ENCODE data around the gene NLRP1. TPM values are rescaled to one million over a fixed set of nuclear protein-coding genes. Genes with fewer than 3 reads are reported as not detected.

Gene NLRP1
- total and polyA plus RNA-seq, 2 donors (not counting 3 experiments of a cell fraction or from before 2014, with no cell fraction given), result 43.8 to 53.9 TPM

GRCh38 chr17:5560361-5560988 is 23.8 kb downstream of the NLRP1 start:
- no peaks in the 10 kb centered on the region for H3K9me1 ChIP-seq (replicated peaks; ENCODE audit: control insufficient read depth, extremely low read depth, insufficient read depth, low read length)
- H3K4me2 ChIP-seq (ENCODE audit: insufficient read depth, low read length), result no peak overlapping the region
- no peak overlapping the region for H3K4me3 ChIP-seq (replicated peaks in 1 of 3; ENCODE audit: insufficient read depth in 1 of 3, low read depth in 1 of 3, low read length in 3 of 3)
- no peak overlapping the region for H2AFZ ChIP-seq (ENCODE audit: low read depth, low read length)
- DNase-seq (ENCODE audit: low read depth, low spot score) (no peak), FAIRE-seq (no peak)
- no peak overlapping the region for H3K9ac ChIP-seq (replicated peaks; ENCODE audit: extremely low read depth, insufficient read depth, low read length)
- H3K27ac ChIP-seq (ENCODE audit: insufficient read depth, low read depth, low read length), result no peak overlapping the region
- ChIA-PET POLR2A (no interaction called here), CTCF (interaction anchor here (1.6 kb wide), 1 partner anchor 876 kb away, joined by 4 read pairs; no protein-coding TSS in a partner anchor)
- dilution Hi-C loops (cut with MboI; ENCODE audit: extremely low pct_ligation_motif_present, low sequenced_read_pairs), result no loop called here
- H4K20me1 ChIP-seq (replicated peaks; ENCODE audit: control insufficient read depth, extremely low read depth, insufficient read depth, low read length), result no peaks in the 10 kb centered on the region
- TF ChIP-seq FOS (IDR thresholded peaks at IDR 0.05; ENCODE audit: borderline replicate concordance, insufficient read depth, low read length) (no peak), JUN (IDR thresholded peaks at IDR 0.05; ENCODE audit: borderline replicate concordance, insufficient read depth, insufficient read length, low read depth) (no peak), POLR2A (IDR thresholded peaks at IDR 0.05; ENCODE audit: low read depth, low read length) (no peak), MYC (IDR thresholded peaks at IDR 0.05; ENCODE audit: low read depth, low read length) (no peak), EZH2 (IDR thresholded peaks at IDR 0.05; ENCODE audit: borderline replicate concordance, low read depth, low read length, severe bottlenecking) (no peak), CTCF (IDR thresholded peaks at IDR 0.05; ENCODE audit: extremely low read depth in 1 of 2, insufficient read depth in 1 of 2, low read depth in 1 of 2, low read length in 2 of 2) (no peak), MAX (IDR thresholded peaks at IDR 0.05; ENCODE audit: insufficient read depth, insufficient read length) (no peak), POLR2AphosphoS5 (IDR thresholded peaks at IDR 0.05; ENCODE audit: insufficient read depth, low read depth, low read length) (no peak), GATA2 (IDR thresholded peaks at IDR 0.05; ENCODE audit: insufficient read depth, insufficient read length, low read depth, low read length) (no peak)
- H3K4me1 ChIP-seq (ENCODE audit: control insufficient read depth, extremely low read depth, insufficient read depth, low read length), result peaks cover 5% of the 10 kb centered on the region
- H3K27me3 ChIP-seq (ENCODE audit: control insufficient read depth in 2 of 2, insufficient read depth in 2 of 2, low read length in 2 of 2), result no peaks in the 10 kb centered on the region
- intact Hi-C loops (cut with micrococcal nuclease), result no loop called here
- BruUV-seq (replicated peaks), result no TSS peak
- no peaks in the 10 kb centered on the region for H3K9me3 ChIP-seq (replicated peaks; ENCODE audit: control insufficient read depth, insufficient read depth, low read length)
- peaks cover 10 to 33% of the 10 kb centered on the region in 2 experiments for H3K36me3 ChIP-seq (ENCODE audit: control insufficient read depth in 2 of 2, extremely low read depth in 1 of 2, insufficient read depth in 2 of 2, low read length in 2 of 2)
- peaks cover 28% of the 10 kb centered on the region for H3K79me2 ChIP-seq (ENCODE audit: control insufficient read depth, insufficient read depth, low read length)

Data from endothelial cell of umbilical vein (primary cell).